ENCODE data around the gene ANKRD34B.

- TF ChIP-seq CTCF (conservative IDR thresholded peaks at IDR 0.05 in 1 of 2, IDR thresholded peaks at IDR 0.05 in 1 of 2; ENCODE audit: extremely low read depth in 1 of 2, insufficient read depth in 1 of 2, low read depth in 1 of 2, low read length in 2 of 2) (no peak), EZH2 (IDR thresholded peaks at IDR 0.05; ENCODE audit: borderline replicate concordance, low read length) (no peak)
Measured at GRCh38 chr5:80608731-80609130, 38.7 kb upstream of the ANKRD34B start.

Measured in mammary epithelial cell (primary cell).